A549 (cell line): ENCODE data around the gene PPM1L.

Source experiments
- ATOH8 ChIP-seq: fragments of 250-450 bp; sonication (Bioruptor Pico); IDR thresholded peaks from 2 replicates; pipeline ENCODE4 v1.5.0; 2020; ENCODE audit warnings: low read depth, mild to moderate bottlenecking, moderate library complexity
- BHLHE40 ChIP-seq: IDR thresholded peaks from 2 replicates; pipeline ENCODE4 v1.6.1; 2012; ENCODE audit warnings: low read depth, low read length, inconsistent platforms
- CBX2 ChIP-seq: fragments of 200-600 bp; sonication (generic); IDR thresholded peaks from 2 replicates; pipeline ENCODE4 v1.6.1; 2016; ENCODE audit warnings: low read depth, mild to moderate bottlenecking, borderline replicate concordance
- EP300 ChIP-seq, 2 experiments: fragments of >200 bp; sonication (Bioruptor Twin); formaldehyde crosslinking; IDR thresholded peaks; 2 replicates in 1 of 2; 3 replicates in 1 of 2; pipeline ENCODE4 v1.6.1; 2016 to 2017
- ESRRA ChIP-seq: fragments of 150-350 bp; IDR thresholded peaks from 2 replicates; pipeline ENCODE4 v1.6.1; 2014; ENCODE audit warnings: mild to moderate bottlenecking, low read length, borderline replicate concordance
- KDM5A ChIP-seq: fragments of 200-600 bp; sonication (generic); IDR thresholded peaks from 2 replicates; pipeline ENCODE4 v1.6.1; 2016; ENCODE audit warnings: antibody characterized with exemption, mild to moderate bottlenecking
- MAX ChIP-seq: IDR thresholded peaks from 2 replicates; pipeline ENCODE4 v1.6.1; 2012
- NFE2L2 ChIP-seq: fragments of 150-350 bp; conservative IDR thresholded peaks from 2 replicates; pipeline ENCODE4 v1.6.1; 2014; ENCODE audit warnings: low read length
- POLR2A ChIP-seq: IDR thresholded peaks from 2 replicates; pipeline ENCODE4 v1.6.1; 2012; ENCODE audit warnings: mild to moderate bottlenecking, low read length
- POLR2AphosphoS2 ChIP-seq: conservative IDR thresholded peaks from 2 replicates; pipeline ENCODE4 v1.6.1; 2012; ENCODE audit warnings: low read length, improper control_type of control experiment, inconsistent platforms
- REST ChIP-seq: fragments of 200-600 bp; sonication (generic); IDR thresholded peaks from 2 replicates; pipeline ENCODE4 v1.6.1; 2016; ENCODE audit warnings: antibody characterized with exemption, mild to moderate bottlenecking, moderate library complexity
- RFX5 ChIP-seq: fragments of 450-650 bp; IDR thresholded peaks from 2 replicates; pipeline ENCODE4 v1.7.1; 2014; ENCODE audit warnings: antibody characterized with exemption, mild to moderate bottlenecking, moderate library complexity
- RNF2 ChIP-seq: fragments of 200-600 bp; sonication (generic); IDR thresholded peaks from 2 replicates; pipeline ENCODE4 v1.6.1; 2016; ENCODE audit warnings: low read depth, mild to moderate bottlenecking, antibody characterized with exemption, moderate library complexity, borderline replicate concordance
- TF ChIP-seq, protein P1 (sequence below): fragments of >200 bp; sonication (Bioruptor Twin); formaldehyde crosslinking; IDR thresholded peaks from 3 replicates; pipeline ENCODE4 v1.5.1; 2016

- no peak for TF ChIP-seq RFX5
- no peak for TF ChIP-seq REST
- TF ChIP-seq, protein P1, sequence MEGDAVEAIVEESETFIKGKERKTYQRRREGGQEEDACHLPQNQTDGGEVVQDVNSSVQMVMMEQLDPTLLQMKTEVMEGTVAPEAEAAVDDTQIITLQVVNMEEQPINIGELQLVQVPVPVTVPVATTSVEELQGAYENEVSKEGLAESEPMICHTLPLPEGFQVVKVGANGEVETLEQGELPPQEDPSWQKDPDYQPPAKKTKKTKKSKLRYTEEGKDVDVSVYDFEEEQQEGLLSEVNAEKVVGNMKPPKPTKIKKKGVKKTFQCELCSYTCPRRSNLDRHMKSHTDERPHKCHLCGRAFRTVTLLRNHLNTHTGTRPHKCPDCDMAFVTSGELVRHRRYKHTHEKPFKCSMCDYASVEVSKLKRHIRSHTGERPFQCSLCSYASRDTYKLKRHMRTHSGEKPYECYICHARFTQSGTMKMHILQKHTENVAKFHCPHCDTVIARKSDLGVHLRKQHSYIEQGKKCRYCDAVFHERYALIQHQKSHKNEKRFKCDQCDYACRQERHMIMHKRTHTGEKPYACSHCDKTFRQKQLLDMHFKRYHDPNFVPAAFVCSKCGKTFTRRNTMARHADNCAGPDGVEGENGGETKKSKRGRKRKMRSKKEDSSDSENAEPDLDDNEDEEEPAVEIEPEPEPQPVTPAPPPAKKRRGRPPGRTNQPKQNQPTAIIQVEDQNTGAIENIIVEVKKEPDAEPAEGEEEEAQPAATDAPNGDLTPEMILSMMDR: no peak
- no peak for TF ChIP-seq ESRRA
- no peak for TF ChIP-seq POLR2A
- no peak for TF ChIP-seq NFE2L2
- no peak for TF ChIP-seq RNF2
- no peak for TF ChIP-seq EP300 (IDR thresholded peaks at IDR 0.05)
- TF ChIP-seq ATOH8 (CRISPR knock-in tag): no peak
- TF ChIP-seq MAX: no peak
- TF ChIP-seq BHLHE40: no peak
- TF ChIP-seq KDM5A: no peak
- no peak for TF ChIP-seq POLR2AphosphoS2
- TF ChIP-seq CBX2: no peak
Measured at GRCh38 chr3:160831401-160831800, 75.4 kb downstream of the PPM1L start.
